CD4-positive, alpha-beta T cell treated with Interleukin-4 for 1 hour (primary cell): ENCODE results near the gene GARIN5A.

ENCODE experiments used
- DNase-seq, 2 donors: peaks; one replicate each; pipeline ENCODE4 v3.0.0-alpha.2; 2020 to 2022

Gene GARIN5A

GRCh38 chr19:50432221-50433028 lies 44.2 kb downstream of the GARIN5A start, which contains the start of gene MYBPC2:
TSS of gene MYBPC2 (plus strand) at chr19:50432892. CDS start at chr19:50432954, 62 bp downstream.
- DNase-seq = no peak

- peak; percentile 88 to 91 for DNase-seq
Measured at GRCh38 chr19:50431343-50432220, 45.1 kb downstream of the GARIN5A start.

GRCh38 chr19:50430888-50431342 lies 45.7 kb downstream of the GARIN5A start:
- DNase-seq = peak in 1 of 2 donors; percentile 62

GRCh38 chr19:50428772-50429463 lies 47.7 kb downstream of the GARIN5A start:
- DNase-seq = peak in 1 of 2 donors; percentile 33

GRCh38 chr19:50427997-50428425 lies 48.6 kb downstream of the GARIN5A start:
- peak; percentile 47 to 86 for DNase-seq

GRCh38 chr19:50427318-50427925 lies 49.2 kb downstream of the GARIN5A start:
- DNase-seq = no peak

GRCh38 chr19:50425581-50425980 lies 51.1 kb downstream of the GARIN5A start:
- DNase-seq = no peak

- DNase-seq = no peak
Measured at GRCh38 chr19:50423279-50424113, 53.2 kb downstream of the GARIN5A start.

GRCh38 chr19:50422397-50423278 lies 54.0 kb downstream of the GARIN5A start:
- DNase-seq = no peak

GRCh38 chr19:50420808-50421207 lies 55.8 kb downstream of the GARIN5A start:
- no peak for DNase-seq

GRCh38 chr19:50420127-50420526 lies 56.5 kb downstream of the GARIN5A start:
- no peak for DNase-seq

- DNase-seq = no peak
Measured at GRCh38 chr19:50419580-50420035, 57.0 kb downstream of the GARIN5A start.

GRCh38 chr19:50419022-50419579 lies 57.5 kb downstream of the GARIN5A start:
- no peak for DNase-seq

- DNase-seq = peak in 1 of 2 donors; percentile 60
Measured at GRCh38 chr19:50418176-50419021, 58.2 kb downstream of the GARIN5A start, which contains the start of gene SPIB. TSS of gene SPIB (plus strand) at chr19:50418938. CDS start at chr19:50418963, 25 bp downstream.

GRCh38 chr19:50417111-50418081 lies 59.3 kb downstream of the GARIN5A start:
- DNase-seq = peak in 1 of 2 donors; percentile 41
